ENCODE results near the gene USH2A.

GRCh38 chr1:216356945-216357344 lies 66.3 kb downstream of the USH2A start:
- TF ChIP-seq CTCF (IDR thresholded peaks at IDR 0.05) (no peak), POLR2A (IDR thresholded peaks at IDR 0.05) (no peak)
